Stimulated activated naive CD4-positive, alpha-beta T cell (primary cell): ENCODE measurements around the gene CPN2.

ENCODE experiments used
- DNase-seq, 6 experiments: peaks; one replicate each; lab custom pipeline; 2025; lab: John Stamatoyannopoulos, UW

Gene CPN2

DNA sequence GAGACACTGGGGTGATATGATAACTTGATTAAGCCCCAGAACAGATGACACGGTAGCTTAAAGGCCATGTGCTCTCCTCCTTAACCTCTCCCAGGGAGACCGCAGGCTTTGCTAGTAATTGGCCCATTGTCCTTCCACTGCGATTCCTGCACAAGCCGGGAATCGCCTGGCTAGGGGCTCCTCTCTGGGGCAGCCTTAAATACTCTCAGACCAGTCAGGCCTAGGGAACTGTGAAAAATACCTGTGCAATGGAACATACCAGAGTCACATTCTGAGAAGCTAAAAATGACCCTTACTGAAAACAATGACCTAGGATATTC is 56.3 kb downstream of the CPN2 start:
- DNase-seq = no peak

DNA sequence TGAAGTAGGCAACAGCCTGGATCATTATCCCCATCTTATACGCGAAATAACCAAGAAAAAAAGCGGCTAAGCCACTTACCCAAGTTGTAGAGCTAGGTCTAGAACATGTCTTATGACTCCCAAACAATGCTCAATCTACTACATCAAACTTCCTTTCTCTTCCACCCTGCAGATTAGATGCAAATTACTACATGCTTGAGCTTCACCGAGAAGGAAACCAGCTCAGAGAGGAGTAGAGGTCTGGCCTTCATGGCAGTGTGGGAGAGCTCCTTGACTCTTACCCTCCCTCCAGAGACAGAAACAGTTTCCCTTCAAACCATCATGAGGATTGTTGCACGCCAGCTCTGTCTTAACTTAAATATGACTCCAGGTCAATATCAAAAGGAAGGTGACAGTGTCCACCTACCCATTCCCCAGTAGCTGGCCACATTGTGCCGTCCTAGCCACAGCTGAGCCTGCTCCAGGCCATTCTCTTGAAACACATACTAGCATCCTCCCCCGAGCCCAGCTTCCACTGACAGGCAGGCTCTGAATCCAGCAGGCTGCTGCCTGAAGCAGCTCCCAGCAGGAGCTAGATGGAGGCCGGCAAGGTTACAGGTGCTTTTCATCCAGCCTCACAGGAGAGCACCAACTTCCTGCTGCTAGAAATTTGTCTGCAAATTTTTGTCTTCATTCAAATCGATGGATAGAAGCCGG is 56.8 kb downstream of the CPN2 start:
- DNase-seq = no peak

DNA sequence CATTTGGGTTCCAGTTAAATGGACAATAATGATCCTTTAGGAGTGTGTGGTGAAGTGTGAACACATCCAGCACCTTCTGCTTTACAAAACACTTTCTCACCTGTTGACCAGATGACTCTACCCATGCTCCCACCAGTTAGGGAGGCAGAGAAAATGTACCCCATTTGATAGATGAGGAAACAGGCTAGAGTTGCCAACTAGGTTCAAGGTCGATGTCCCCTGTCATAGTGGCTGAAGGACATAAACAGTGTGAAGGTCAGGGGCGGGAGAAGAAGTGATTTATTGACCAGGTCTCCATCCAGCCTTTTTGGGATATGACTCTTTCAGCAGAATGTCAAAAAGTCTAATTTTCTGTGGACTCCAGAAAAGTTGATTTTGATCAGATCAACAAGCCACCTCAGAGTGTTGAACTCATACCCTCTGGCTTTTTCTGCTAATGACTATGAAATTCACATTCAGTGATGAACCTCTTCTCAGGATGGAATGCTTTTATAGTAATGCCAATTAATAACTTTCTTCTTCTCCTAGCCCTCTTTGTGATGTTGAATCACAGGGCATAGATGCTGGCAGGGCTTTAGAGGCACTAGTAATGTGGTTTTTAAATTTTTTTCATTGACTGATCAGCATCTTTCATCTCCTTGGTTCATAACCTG is 57.5 kb downstream of the CPN2 start:
- DNase-seq = no peak

DNA sequence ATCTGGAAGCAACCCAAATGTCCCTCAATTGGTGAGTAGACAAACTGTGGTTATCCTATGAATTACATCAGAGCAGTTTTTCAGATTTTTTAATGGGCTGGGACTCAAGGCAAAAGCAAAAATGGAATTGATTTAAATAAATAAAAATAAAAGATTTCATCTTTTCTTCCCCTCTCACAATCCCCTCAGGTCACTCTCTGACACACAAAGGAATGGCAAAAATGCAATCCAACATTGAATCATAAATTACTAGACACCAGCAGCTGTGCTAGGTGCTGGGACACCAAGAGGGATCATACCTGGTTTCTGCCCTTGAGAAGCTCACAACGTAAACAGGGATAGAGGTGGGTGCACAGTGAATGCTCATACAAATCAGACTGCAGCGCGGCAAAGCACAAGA is 58.8 kb downstream of the CPN2 start:
- no peak for DNase-seq
